Activated T-cell treated with anti-CD3 and anti-CD28 coated beads, Interleukin-2, amount 50 U/mL, for 4 hours (primary cell): Measurements from ENCODE around the gene ZNF155. TPM values are rescaled to one million over a fixed set of nuclear protein-coding genes. Genes with fewer than 3 reads are reported as not detected.
"Not testable (repeated sequence)": the region's sequence is repeated elsewhere in the genome, so short reads cannot be mapped to it uniquely, and the experiment has no call there.

Experiments used
- ATAC-seq, 2 donors: fragments of 200-7000 bp; cut with Tn5 transposase; one replicate each; pipeline ENCODE4 v1.10.0; 2021
- DNase-seq: peaks from one replicate; pipeline ENCODE4 v3.0.0-alpha.2; 2020
- H3K27me3 Mint-ChIP-seq: one replicate; pipeline ENCODE4 v1.8.0; 2021; ENCODE audit warnings: low read depth, mixed read lengths
- H3K36me3 Mint-ChIP-seq: one replicate; pipeline ENCODE4 v1.8.0; 2022; ENCODE audit warnings: mixed read lengths; ENCODE audit not compliant: insufficient read depth
- H3K4me1 Mint-ChIP-seq: one replicate; pipeline ENCODE4 v1.8.0; 2021; ENCODE audit warnings: low read depth, mixed read lengths
- H3K4me3 Mint-ChIP-seq: one replicate; pipeline ENCODE4 v1.8.0; 2021; ENCODE audit warnings: mild to moderate bottlenecking, moderate library complexity, mixed read lengths
- H3K9me3 Mint-ChIP-seq: one replicate; pipeline ENCODE4 v1.8.0; 2021; ENCODE audit warnings: mixed read lengths
- total RNA-seq, 3 donors: library from RNA; stranded (reverse); gene quantifications; one replicate each; pipeline ENCODE4 v1.2.1, GENCODE V29; 2021

ZNF155 gene
- 1 to 10 TPM; 2.4 to 4.2 (median 3.7) TPM for total RNA-seq

GRCh38 chr19:43983912-43984686 lies at the start of gene ZNF155:
Gene ZNF155 (plus strand): TSS chr19:43984188. CDS start chr19:43988544, 4,356 bp downstream.
- Mint-ChIP-seq H3K36me3 (peaks cover 20% of the 10 kb centered on the region), H3K27me3 (no peaks in the 10 kb centered on the region), H3K4me1 (peaks cover 13% of the 10 kb centered on the region), H3K9me3 (peaks cover 6% of the 10 kb centered on the region), H3K4me3 (peak within 1 kb of the TSS; percentile 97)
- peak; percentile 56 for DNase-seq
- peak; percentile 98 for ATAC-seq

GRCh38 chr19:43934985-43935708 lies 48.8 kb upstream of the ZNF155 start, which contains the start of gene ZNF45:
Gene ZNF45 (minus strand): TSS chr19:43935282. CDS start chr19:43922185, 13,097 bp downstream.
- DNase-seq (peak; percentile 83), ATAC-seq (peak; percentile 97)
- Mint-ChIP-seq H3K9me3 (peaks cover 3% of the 10 kb centered on the region), H3K4me1 (peaks cover 19% of the 10 kb centered on the region), H3K4me3 (peak within 1 kb of the TSS; percentile 93), H3K27me3 (no peaks in the 10 kb centered on the region), H3K36me3 (peaks cover 26% of the 10 kb centered on the region)

- H3K4me1 Mint-ChIP-seq: peaks cover 19% of the 10 kb centered on the region
- H3K36me3 Mint-ChIP-seq: peaks cover 16% of the 10 kb centered on the region
- peaks cover 8% of the 10 kb centered on the region for H3K9me3 Mint-ChIP-seq
- no peak for ATAC-seq
- H3K4me3 Mint-ChIP-seq: peak overlapping the region; percentile 93
- DNase-seq: no peak
- no peaks in the 10 kb centered on the region for H3K27me3 Mint-ChIP-seq
Measured at GRCh38 chr19:43936188-43936587, 47.8 kb upstream of the ZNF155 start.

GRCh38 chr19:43939557-43940260 lies 44.3 kb upstream of the ZNF155 start:
- Mint-ChIP-seq H3K4me1 (peaks cover 5% of the 10 kb centered on the region), H3K4me3 (no peak overlapping the region), H3K27me3 (peaks cover 8% of the 10 kb centered on the region), H3K9me3 (peaks cover 19% of the 10 kb centered on the region), H3K36me3 (no peaks in the 10 kb centered on the region)
- DNase-seq: no peak
- no peak for ATAC-seq

- ATAC-seq: no peak
Measured at GRCh38 chr19:43940719-43941118, 43.3 kb upstream of the ZNF155 start.

GRCh38 chr19:43941209-43941608 lies 42.8 kb upstream of the ZNF155 start:
- Mint-ChIP-seq H3K4me3 (no peak overlapping the region), H3K9me3 (peaks cover 19% of the 10 kb centered on the region), H3K27me3 (peaks cover 12% of the 10 kb centered on the region), H3K36me3 (no peaks in the 10 kb centered on the region), H3K4me1 (no peaks in the 10 kb centered on the region)
- DNase-seq: no peak
- no peak for ATAC-seq

More at GRCh38 chr19:43940719-43941118, 43.3 kb upstream of the ZNF155 start:
- H3K9me3 Mint-ChIP-seq: peaks cover 19% of the 10 kb centered on the region
- H3K4me3 Mint-ChIP-seq: no peak overlapping the region
- H3K4me1 Mint-ChIP-seq: no peaks in the 10 kb centered on the region
- peaks cover 10% of the 10 kb centered on the region for H3K27me3 Mint-ChIP-seq
- H3K36me3 Mint-ChIP-seq: no peaks in the 10 kb centered on the region
- DNase-seq: no peak

- not testable (repeated sequence) for H3K36me3 Mint-ChIP-seq, DNase-seq, ATAC-seq, H3K4me1 Mint-ChIP-seq, H3K4me3 Mint-ChIP-seq
- H3K27me3 Mint-ChIP-seq: peaks cover 23% of the 10 kb centered on the region
- H3K9me3 Mint-ChIP-seq: peaks cover 43% of the 10 kb centered on the region
Measured at GRCh38 chr19:43947412-43947811, 36.6 kb upstream of the ZNF155 start.

GRCh38 chr19:43949803-43950202 lies 34.2 kb upstream of the ZNF155 start:
- not testable (repeated sequence) for ATAC-seq, DNase-seq, H3K4me1 Mint-ChIP-seq, H3K36me3 Mint-ChIP-seq
- Mint-ChIP-seq H3K4me3 (peak overlapping the region; percentile 22), H3K9me3 (peaks cover 45% of the 10 kb centered on the region), H3K27me3 (peaks cover 21% of the 10 kb centered on the region)

- peaks cover 16% of the 10 kb centered on the region for H3K27me3 Mint-ChIP-seq
- peak within 1 kb of the TSS; percentile 96 for H3K4me3 Mint-ChIP-seq
- peak; percentile 26 for DNase-seq
- peaks cover 1% of the 10 kb centered on the region for H3K36me3 Mint-ChIP-seq
- peak; percentile 90 to 95 for ATAC-seq
- peaks cover 8% of the 10 kb centered on the region for H3K4me1 Mint-ChIP-seq
- peaks cover 45% of the 10 kb centered on the region for H3K9me3 Mint-ChIP-seq
Measured at GRCh38 chr19:43950834-43951645, 32.9 kb upstream of the ZNF155 start, which contains the start of gene ZNF221. Gene ZNF221 (plus strand): TSS chr19:43951228. CDS start chr19:43962727, 11,499 bp downstream.

GRCh38 chr19:43956827-43957226 lies 27.2 kb upstream of the ZNF155 start:
- peaks cover 3% of the 10 kb centered on the region for H3K4me1 Mint-ChIP-seq
- H3K9me3 Mint-ChIP-seq: peaks cover 23% of the 10 kb centered on the region

GRCh38 chr19:43957891-43958290 lies 26.1 kb upstream of the ZNF155 start:
- no peaks in the 10 kb centered on the region for H3K27me3 Mint-ChIP-seq
- no peaks in the 10 kb centered on the region for H3K4me1 Mint-ChIP-seq
- DNase-seq: no peak
- ATAC-seq: no peak
- peaks cover 23% of the 10 kb centered on the region for H3K9me3 Mint-ChIP-seq
- peaks cover 16% of the 10 kb centered on the region for H3K36me3 Mint-ChIP-seq
- no peak overlapping the region for H3K4me3 Mint-ChIP-seq

More at GRCh38 chr19:43956827-43957226, 27.2 kb upstream of the ZNF155 start:
- Mint-ChIP-seq H3K36me3 (peaks cover 10% of the 10 kb centered on the region), H3K4me3 (no peak overlapping the region), H3K27me3 (peaks cover 4% of the 10 kb centered on the region)
- DNase-seq (no peak), ATAC-seq (no peak)

GRCh38 chr19:43960411-43960810 lies 23.6 kb upstream of the ZNF155 start:
- H3K4me1 Mint-ChIP-seq: no peaks in the 10 kb centered on the region
- DNase-seq: no peak
- no peak for ATAC-seq
- peaks cover 36% of the 10 kb centered on the region for H3K9me3 Mint-ChIP-seq
- H3K36me3 Mint-ChIP-seq: peaks cover 24% of the 10 kb centered on the region
- no peak overlapping the region for H3K4me3 Mint-ChIP-seq
- H3K27me3 Mint-ChIP-seq: no peaks in the 10 kb centered on the region

- no peaks in the 10 kb centered on the region for H3K27me3 Mint-ChIP-seq
- H3K4me3 Mint-ChIP-seq: no peak overlapping the region
- H3K9me3 Mint-ChIP-seq: peaks cover 60% of the 10 kb centered on the region
- H3K4me1 Mint-ChIP-seq: no peaks in the 10 kb centered on the region
- H3K36me3 Mint-ChIP-seq: peaks cover 43% of the 10 kb centered on the region
- DNase-seq (no peak), ATAC-seq (no peak)
Measured at GRCh38 chr19:43966079-43966694, 17.8 kb upstream of the ZNF155 start.
